DOHH2 (cell line): ENCODE results near the gene NRSN2.
"Not testable (repeated sequence)": the region's sequence is repeated elsewhere in the genome, so short reads cannot be mapped to it uniquely, and the experiment has no call there.

Experiments
- H3F3A ChIP-seq: fragments of 200-600 bp; sonication (generic), shearing (Covaris generic); 2 replicates; pipeline ENCODE4 v1.6.0; 2016; ENCODE audit warnings: antibody characterized with exemption, mild to moderate bottlenecking; ENCODE audit not compliant: control insufficient read depth, insufficient read depth
- H3K27ac ChIP-seq: fragments of 200-600 bp; sonication (generic); 2 replicates; pipeline ENCODE4 v1.5.1; 2014; ENCODE audit warnings: low read depth, mild to moderate bottlenecking, low read length, moderate library complexity
- H3K27me3 ChIP-seq: fragments of 200-600 bp; sonication (generic); 2 replicates; pipeline ENCODE4 v1.6.1; 2014; ENCODE audit warnings: mild to moderate bottlenecking, low read length, mixed read lengths; ENCODE audit not compliant: control insufficient read depth
- H3K36me3 ChIP-seq: fragments of 200-600 bp; sonication (generic); 2 replicates; pipeline ENCODE4 v1.6.1; 2014; ENCODE audit warnings: mild to moderate bottlenecking, low read length, moderate library complexity, mixed read lengths; ENCODE audit not compliant: control insufficient read depth
- H3K4me1 ChIP-seq: fragments of 200-600 bp; sonication (generic); 2 replicates; pipeline ENCODE4 v1.6.1; 2014; ENCODE audit warnings: mild to moderate bottlenecking, low read length, mixed read lengths; ENCODE audit not compliant: control insufficient read depth
- H3K4me2 ChIP-seq: fragments of 200-600 bp; sonication (generic); 2 replicates; pipeline ENCODE4 v1.6.0; 2014; ENCODE audit warnings: mild to moderate bottlenecking, low read length, moderate library complexity
- H3K4me3 ChIP-seq: fragments of 200-600 bp; sonication (generic); 2 replicates; pipeline ENCODE4 v1.5.1; 2014; ENCODE audit warnings: mild to moderate bottlenecking, low read length, mixed read lengths
- H3K79me2 ChIP-seq: fragments of 200-600 bp; sonication (generic); 2 replicates; pipeline ENCODE4 v1.6.1; 2014; ENCODE audit warnings: mild to moderate bottlenecking, low read length, mixed read lengths; ENCODE audit not compliant: control insufficient read depth
- H3K9me2 ChIP-seq: fragments of 200-600 bp; sonication (generic); replicated peaks from 2 replicates; pipeline ENCODE4 v1.6.1; 2014; ENCODE audit warnings: mild to moderate bottlenecking, low read length, mixed read lengths; ENCODE audit not compliant: control insufficient read depth
- H3K9me3 ChIP-seq: fragments of 200-600 bp; sonication (generic); 2 replicates; pipeline ENCODE4 v1.6.1; 2014; ENCODE audit warnings: antibody characterized with exemption, low read length, mixed read lengths; ENCODE audit not compliant: control insufficient read depth, insufficient read depth
- H4K20me1 ChIP-seq: fragments of 200-600 bp; sonication (generic); 2 replicates; pipeline ENCODE4 v1.6.0; 2014; ENCODE audit warnings: low read depth, mild to moderate bottlenecking, antibody characterized with exemption, low read length, moderate library complexity; ENCODE audit not compliant: control insufficient read depth, insufficient read depth
- CTCF ChIP-seq: fragments of 200-600 bp; sonication (generic); IDR thresholded peaks from one replicate; pipeline ENCODE4 v1.5.1; 2014; ENCODE audit warnings: antibody characterized with exemption, mild to moderate bottlenecking, low read depth, low read length; ENCODE audit not compliant: poor library complexity, severe bottlenecking
- EZH2phosphoT487 ChIP-seq: fragments of 200-600 bp; sonication (generic); IDR thresholded peaks from 2 replicates; pipeline ENCODE4 v1.6.1; 2017; ENCODE audit warnings: borderline replicate concordance, mild to moderate bottlenecking, antibody characterized with exemption, low read length, moderate library complexity, mixed read lengths

NRSN2 gene

GRCh38 chr20:376750-377149, 29.8 kb downstream of the NRSN2 start:
- no peaks in the 10 kb centered on the region for H3K9me2 ChIP-seq
- H3K79me2 ChIP-seq = peaks cover 6% of the 10 kb centered on the region
- H3K27me3 ChIP-seq = peaks cover 7% of the 10 kb centered on the region; the same call in 1 of the 2 replicates
- H3K9me3 ChIP-seq = no peaks in the 10 kb centered on the region
- H3K4me2 ChIP-seq = no peak overlapping the region
- H3K4me1 ChIP-seq = peaks cover 13% of the 10 kb centered on the region
- H4K20me1 ChIP-seq = no peaks in the 10 kb centered on the region
- no peak overlapping the region for H3K27ac ChIP-seq
- no peak overlapping the region for H3K4me3 ChIP-seq
- peaks cover 5% of the 10 kb centered on the region; the same call in 1 of the 2 replicates for H3K36me3 ChIP-seq
- H3F3A ChIP-seq = no peaks in the 10 kb centered on the region; the same call in 1 of the 2 replicates
- TF ChIP-seq CTCF (no peak), EZH2phosphoT487 (no peak)

- H3K9me3 ChIP-seq, H3K36me3 ChIP-seq, H3K27me3 ChIP-seq, H3K9me2 ChIP-seq, H3K4me3 ChIP-seq, H3K4me2 ChIP-seq, H3K27ac ChIP-seq, H3F3A ChIP-seq, H4K20me1 ChIP-seq: not testable (repeated sequence)
- Histone ChIP-seq H3K79me2 (peaks cover 13% of the 10 kb centered on the region), H3K4me1 (peaks cover 16% of the 10 kb centered on the region)
These were observed 30.7 kb downstream of the NRSN2 start for GRCh38 chr20:377578-377977.

DNA sequence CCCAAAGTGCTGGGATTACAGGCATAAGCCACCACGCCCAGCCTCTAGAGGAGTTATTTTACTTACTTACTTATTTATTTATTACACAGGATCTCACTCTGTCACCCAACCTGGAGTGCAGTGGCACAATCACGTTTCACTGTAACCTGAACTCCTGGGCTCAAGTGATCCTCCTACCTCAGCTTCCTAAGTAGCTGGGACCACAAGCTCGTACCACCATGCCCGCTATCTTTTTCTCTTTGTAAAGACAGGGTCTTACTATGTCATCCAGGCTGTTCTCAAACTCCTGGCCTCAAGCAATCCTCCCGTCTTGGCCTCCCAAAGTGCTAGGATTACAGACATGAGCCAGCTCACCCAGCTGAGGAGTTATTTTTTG, 32.0 kb downstream of the NRSN2 start:
- peaks cover 19% of the 10 kb centered on the region for H3K4me1 ChIP-seq
- H3K79me2 ChIP-seq = peaks cover 26% of the 10 kb centered on the region
- H3K9me2 ChIP-seq = no peaks in the 10 kb centered on the region
- H3K4me3 ChIP-seq = no peak overlapping the region
- no peak overlapping the region for H3K4me2 ChIP-seq
- peaks cover 15% of the 10 kb centered on the region for H3K36me3 ChIP-seq
- no peak for TF ChIP-seq EZH2phosphoT487
- H3F3A ChIP-seq = peaks cover 10% of the 10 kb centered on the region
- peaks cover 7% of the 10 kb centered on the region; the same call in 1 of the 2 replicates for H3K27me3 ChIP-seq
- peaks cover 15% of the 10 kb centered on the region; the same call in 1 of the 2 replicates for H4K20me1 ChIP-seq
- H3K9me3 ChIP-seq = no peaks in the 10 kb centered on the region
- H3K27ac ChIP-seq = no peak overlapping the region

GRCh38 chr20:380763-381580, 34.1 kb downstream of the NRSN2 start:
- H3K4me2 ChIP-seq = peak overlapping the region; percentile 69
- H3K79me2 ChIP-seq = peaks cover 42% of the 10 kb centered on the region
- H3K27ac ChIP-seq = peak overlapping the region; percentile 67
- H3K9me2 ChIP-seq = no peaks in the 10 kb centered on the region
- H3K27me3 ChIP-seq = peaks cover 7% of the 10 kb centered on the region; the same call in 1 of the 2 replicates
- peak overlapping the region; percentile 83 for H3K4me3 ChIP-seq
- H3K9me3 ChIP-seq = no peaks in the 10 kb centered on the region
- H3F3A ChIP-seq = peaks cover 10% of the 10 kb centered on the region
- TF ChIP-seq EZH2phosphoT487 (no peak), CTCF (no peak)
- peaks cover 18% of the 10 kb centered on the region for H3K36me3 ChIP-seq
- peaks cover 15% of the 10 kb centered on the region; the same call in 1 of the 2 replicates for H4K20me1 ChIP-seq
- peaks cover 19% of the 10 kb centered on the region for H3K4me1 ChIP-seq
